Measurements from ENCODE around the gene PGLYRP1. TPM values are rescaled to one million over a fixed set of nuclear protein-coding genes. Genes with fewer than 3 reads are reported as not detected.

The PGLYRP1 gene
- total RNA-seq, 1 donor from 2014 or later, result not detected

DNA sequence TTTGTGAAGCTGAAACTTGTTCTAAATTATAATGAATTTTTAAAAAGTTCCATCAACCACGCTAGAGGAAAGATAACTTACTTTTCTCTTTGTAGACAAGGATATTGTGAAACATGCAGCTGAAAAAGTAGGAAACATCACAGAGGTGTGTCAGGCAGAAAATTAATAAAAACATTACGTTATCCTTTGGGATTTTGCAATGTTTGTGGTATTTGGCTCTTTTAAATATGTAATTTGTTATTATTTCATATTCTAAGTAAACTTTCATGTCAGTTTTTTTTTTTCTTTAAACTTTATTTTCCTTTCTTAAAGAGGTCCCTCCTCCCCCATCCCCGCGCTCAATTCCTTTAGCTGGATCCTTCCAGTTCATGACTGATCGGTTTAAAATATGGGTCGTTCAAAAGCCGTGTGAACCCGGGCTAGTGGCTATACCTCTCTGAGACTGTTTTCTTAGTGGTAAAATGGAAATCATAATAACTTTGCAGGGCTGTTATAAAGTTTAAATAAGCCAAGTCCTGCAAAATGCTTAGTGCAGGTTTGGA, 28.3 kb downstream of the PGLYRP1 start:
- peaks cover 22% of the 10 kb centered on the region for H4K20me1 ChIP-seq (ENCODE audit: insufficient read depth, low read length)
- no peak overlapping the region for H3K27ac ChIP-seq (ENCODE audit: low read depth, low read length)
- H3K36me3 ChIP-seq (ENCODE audit: insufficient read depth, low read length), result no peaks in the 10 kb centered on the region
- peak overlapping the region; percentile 85 for H3K4me2 ChIP-seq (ENCODE audit: low read length)
- H2AFZ ChIP-seq (ENCODE audit: low read depth, low read length), result peak overlapping the region; percentile 69
- no peak overlapping the region for H3K4me3 Mint-ChIP-seq (ENCODE audit: unreplicated experiment)
- no peaks in the 10 kb centered on the region for H3K9me3 Mint-ChIP-seq (ENCODE audit: unreplicated experiment)
- DNase-seq (ENCODE audit: low read depth) (no peak), FAIRE-seq (no peak)
- no peak overlapping the region for H3K27ac Mint-ChIP-seq (ENCODE audit: unreplicated experiment)
- peaks cover 11% of the 10 kb centered on the region for H3K4me1 Mint-ChIP-seq (ENCODE audit: low read depth, unreplicated experiment)
- no peak for TF ChIP-seq EZH2 (IDR thresholded peaks at IDR 0.05; ENCODE audit: insufficient read depth, low read length)
- TF ChIP-seq, protein P1, sequence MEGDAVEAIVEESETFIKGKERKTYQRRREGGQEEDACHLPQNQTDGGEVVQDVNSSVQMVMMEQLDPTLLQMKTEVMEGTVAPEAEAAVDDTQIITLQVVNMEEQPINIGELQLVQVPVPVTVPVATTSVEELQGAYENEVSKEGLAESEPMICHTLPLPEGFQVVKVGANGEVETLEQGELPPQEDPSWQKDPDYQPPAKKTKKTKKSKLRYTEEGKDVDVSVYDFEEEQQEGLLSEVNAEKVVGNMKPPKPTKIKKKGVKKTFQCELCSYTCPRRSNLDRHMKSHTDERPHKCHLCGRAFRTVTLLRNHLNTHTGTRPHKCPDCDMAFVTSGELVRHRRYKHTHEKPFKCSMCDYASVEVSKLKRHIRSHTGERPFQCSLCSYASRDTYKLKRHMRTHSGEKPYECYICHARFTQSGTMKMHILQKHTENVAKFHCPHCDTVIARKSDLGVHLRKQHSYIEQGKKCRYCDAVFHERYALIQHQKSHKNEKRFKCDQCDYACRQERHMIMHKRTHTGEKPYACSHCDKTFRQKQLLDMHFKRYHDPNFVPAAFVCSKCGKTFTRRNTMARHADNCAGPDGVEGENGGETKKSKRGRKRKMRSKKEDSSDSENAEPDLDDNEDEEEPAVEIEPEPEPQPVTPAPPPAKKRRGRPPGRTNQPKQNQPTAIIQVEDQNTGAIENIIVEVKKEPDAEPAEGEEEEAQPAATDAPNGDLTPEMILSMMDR (IDR thresholded peaks at IDR 0.05; ENCODE audit: insufficient read depth, low read depth, low read length), result no peak
- H3K4me3 ChIP-seq (ENCODE audit: insufficient read depth, low read depth, low read length), result peak overlapping the region; percentile 65
- peaks cover 8% of the 10 kb centered on the region for H3K27me3 Mint-ChIP-seq (ENCODE audit: low read depth, unreplicated experiment)
- peak overlapping the region; percentile 29 for H3K9ac ChIP-seq (ENCODE audit: low read length)
- H3K4me1 ChIP-seq (ENCODE audit: insufficient read depth, low read length), result peaks cover 6% of the 10 kb centered on the region
- H3K27me3 ChIP-seq (ENCODE audit: insufficient read depth, low read length), result no peaks in the 10 kb centered on the region
- H3K9me3 ChIP-seq (ENCODE audit: insufficient read depth, low read depth, low read length), result no peaks in the 10 kb centered on the region
- peaks cover 17% of the 10 kb centered on the region for H3K79me2 ChIP-seq (ENCODE audit: insufficient read depth, low read length)
- H3K36me3 Mint-ChIP-seq (ENCODE audit: low read depth, unreplicated experiment), result peaks cover 4% of the 10 kb centered on the region

DNA sequence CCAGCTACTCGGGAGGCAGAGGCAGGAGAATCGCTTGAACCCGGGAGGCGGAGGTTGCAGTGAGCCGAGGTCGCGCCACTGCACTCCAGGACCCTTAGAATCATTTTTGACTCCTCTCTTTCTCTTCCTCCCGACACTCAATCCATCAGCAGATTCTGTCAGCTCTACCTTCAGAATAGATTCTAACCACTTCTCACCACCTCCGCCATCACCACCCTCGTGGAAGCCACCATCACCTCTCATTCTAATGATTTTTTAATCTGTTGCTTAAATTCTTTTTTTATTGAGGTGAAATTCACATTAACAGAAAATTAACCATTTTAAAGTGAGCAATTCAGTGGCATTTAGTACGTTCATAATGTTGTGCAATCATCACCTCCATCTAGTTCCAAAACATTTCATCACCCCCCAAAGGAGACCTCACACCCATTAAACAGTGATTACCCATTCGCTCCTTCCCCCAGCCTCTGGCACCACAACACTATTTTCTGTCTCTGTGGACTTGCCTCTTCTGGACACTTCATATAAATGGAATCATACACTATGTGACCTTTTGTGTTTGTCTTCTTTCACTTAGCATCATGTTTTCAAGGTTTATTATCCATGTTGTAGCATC, 32.6 kb downstream of the PGLYRP1 start:
- no peaks in the 10 kb centered on the region for H4K20me1 ChIP-seq (ENCODE audit: insufficient read depth, low read length)
- H3K27me3 Mint-ChIP-seq (ENCODE audit: low read depth, unreplicated experiment), result peaks cover 10% of the 10 kb centered on the region
- no peak overlapping the region for H3K4me2 ChIP-seq (ENCODE audit: low read length)
- no peaks in the 10 kb centered on the region for H3K79me2 ChIP-seq (ENCODE audit: insufficient read depth, low read length)
- no peaks in the 10 kb centered on the region for H3K4me1 ChIP-seq (ENCODE audit: insufficient read depth, low read length)
- H2AFZ ChIP-seq (ENCODE audit: low read depth, low read length), result no peak overlapping the region
- H3K27ac Mint-ChIP-seq (ENCODE audit: unreplicated experiment), result no peak overlapping the region
- H3K9ac ChIP-seq (ENCODE audit: low read length), result no peak overlapping the region
- H3K9me3 Mint-ChIP-seq (ENCODE audit: unreplicated experiment), result no peaks in the 10 kb centered on the region
- DNase-seq (ENCODE audit: low read depth), result no peak
- H3K36me3 ChIP-seq (ENCODE audit: insufficient read depth, low read length), result no peaks in the 10 kb centered on the region
- no peaks in the 10 kb centered on the region for H3K9me3 ChIP-seq (ENCODE audit: insufficient read depth, low read depth, low read length)
- TF ChIP-seq, protein P1 (IDR thresholded peaks at IDR 0.05; ENCODE audit: insufficient read depth, low read depth, low read length), result no peak
- TF ChIP-seq EZH2 (IDR thresholded peaks at IDR 0.05; ENCODE audit: insufficient read depth, low read length), result no peak
- no peaks in the 10 kb centered on the region for H3K4me1 Mint-ChIP-seq (ENCODE audit: low read depth, unreplicated experiment)
- FAIRE-seq, result no peak
- no peaks in the 10 kb centered on the region for H3K27me3 ChIP-seq (ENCODE audit: insufficient read depth, low read length)
- no peak overlapping the region for H3K27ac ChIP-seq (ENCODE audit: low read depth, low read length)
- H3K4me3 Mint-ChIP-seq (ENCODE audit: unreplicated experiment), result no peak overlapping the region
- H3K36me3 Mint-ChIP-seq (ENCODE audit: low read depth, unreplicated experiment), result no peaks in the 10 kb centered on the region
- H3K4me3 ChIP-seq (ENCODE audit: insufficient read depth, low read depth, low read length), result no peak overlapping the region

DNA sequence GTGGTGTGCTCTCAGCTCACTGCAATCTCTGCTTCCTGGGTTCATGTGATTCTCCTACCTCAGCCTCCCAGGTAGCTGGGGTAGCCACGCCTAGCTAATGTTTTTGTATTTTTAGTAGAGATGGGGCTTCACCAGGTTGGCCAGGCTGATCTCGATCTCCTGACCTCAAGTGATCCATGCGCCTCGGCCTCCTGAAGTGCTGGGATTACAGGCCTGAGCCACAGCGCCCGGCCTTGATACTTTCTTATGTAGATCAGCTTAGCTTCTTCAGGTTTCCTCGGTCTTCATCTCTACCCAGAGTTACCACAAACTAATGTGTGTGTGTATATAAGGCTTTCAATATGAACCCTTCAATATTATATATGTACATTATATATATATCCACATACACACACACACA, 37.5 kb downstream of the PGLYRP1 start:
- no peak overlapping the region for H3K27ac Mint-ChIP-seq (ENCODE audit: unreplicated experiment)
- H3K36me3 ChIP-seq (ENCODE audit: insufficient read depth, low read length), result no peaks in the 10 kb centered on the region
- DNase-seq (ENCODE audit: low read depth) (no peak), FAIRE-seq (no peak)
- no peak for TF ChIP-seq EZH2 (IDR thresholded peaks at IDR 0.05; ENCODE audit: insufficient read depth, low read length)
- no peaks in the 10 kb centered on the region for H3K4me1 Mint-ChIP-seq (ENCODE audit: low read depth, unreplicated experiment)
- H3K4me1 ChIP-seq (ENCODE audit: insufficient read depth, low read length), result no peaks in the 10 kb centered on the region
- H3K4me3 Mint-ChIP-seq (ENCODE audit: unreplicated experiment), result no peak overlapping the region
- peaks cover 2% of the 10 kb centered on the region for H3K27me3 ChIP-seq (ENCODE audit: insufficient read depth, low read length)
- H3K9me3 ChIP-seq (ENCODE audit: insufficient read depth, low read depth, low read length), result no peaks in the 10 kb centered on the region
- H3K27me3 Mint-ChIP-seq (ENCODE audit: low read depth, unreplicated experiment), result peaks cover 21% of the 10 kb centered on the region
- H3K4me3 ChIP-seq (ENCODE audit: insufficient read depth, low read depth, low read length), result no peak overlapping the region
- peaks cover 6% of the 10 kb centered on the region for H3K9me3 Mint-ChIP-seq (ENCODE audit: unreplicated experiment)
- no peaks in the 10 kb centered on the region for H3K79me2 ChIP-seq (ENCODE audit: insufficient read depth, low read length)
- no peaks in the 10 kb centered on the region for H3K36me3 Mint-ChIP-seq (ENCODE audit: low read depth, unreplicated experiment)
- H3K4me2 ChIP-seq (ENCODE audit: low read length), result no peak overlapping the region
- no peaks in the 10 kb centered on the region for H4K20me1 ChIP-seq (ENCODE audit: insufficient read depth, low read length)
- no peak overlapping the region for H2AFZ ChIP-seq (ENCODE audit: low read depth, low read length)
- no peak overlapping the region for H3K9ac ChIP-seq (ENCODE audit: low read length)
- no peak overlapping the region for H3K27ac ChIP-seq (ENCODE audit: low read depth, low read length)

All from astrocyte (in vitro differentiated cells and primary cell).